Measurements from ENCODE around the gene CPPED1.

- TF ChIP-seq POLR2A (IDR thresholded peaks at IDR 0.05), result no peak
- TF ChIP-seq, protein P1, sequence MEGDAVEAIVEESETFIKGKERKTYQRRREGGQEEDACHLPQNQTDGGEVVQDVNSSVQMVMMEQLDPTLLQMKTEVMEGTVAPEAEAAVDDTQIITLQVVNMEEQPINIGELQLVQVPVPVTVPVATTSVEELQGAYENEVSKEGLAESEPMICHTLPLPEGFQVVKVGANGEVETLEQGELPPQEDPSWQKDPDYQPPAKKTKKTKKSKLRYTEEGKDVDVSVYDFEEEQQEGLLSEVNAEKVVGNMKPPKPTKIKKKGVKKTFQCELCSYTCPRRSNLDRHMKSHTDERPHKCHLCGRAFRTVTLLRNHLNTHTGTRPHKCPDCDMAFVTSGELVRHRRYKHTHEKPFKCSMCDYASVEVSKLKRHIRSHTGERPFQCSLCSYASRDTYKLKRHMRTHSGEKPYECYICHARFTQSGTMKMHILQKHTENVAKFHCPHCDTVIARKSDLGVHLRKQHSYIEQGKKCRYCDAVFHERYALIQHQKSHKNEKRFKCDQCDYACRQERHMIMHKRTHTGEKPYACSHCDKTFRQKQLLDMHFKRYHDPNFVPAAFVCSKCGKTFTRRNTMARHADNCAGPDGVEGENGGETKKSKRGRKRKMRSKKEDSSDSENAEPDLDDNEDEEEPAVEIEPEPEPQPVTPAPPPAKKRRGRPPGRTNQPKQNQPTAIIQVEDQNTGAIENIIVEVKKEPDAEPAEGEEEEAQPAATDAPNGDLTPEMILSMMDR (IDR thresholded peaks at IDR 0.05), result no peak
Measured at GRCh38 chr16:12757546-12757945, 46.1 kb downstream of the CPPED1 start.

Data from prostate gland (tissue), 2 donors.